Effector memory CD4-positive, alpha-beta T cell (primary cell): ENCODE results near the gene SMYD3.

Source experiments
- DNase-seq, 3 donors: peaks; one replicate each; pipeline ENCODE4 v3.0.0-alpha.2; 2020
- H3K27ac ChIP-seq: 2 replicates; pipeline ENCODE4 v1.7.0; 2013; ENCODE audit warnings: mild to moderate bottlenecking, low read length, moderate library complexity; ENCODE audit not compliant: insufficient read depth, poor library complexity, severe bottlenecking
- H3K27me3 ChIP-seq: replicated peaks from 2 replicates; pipeline ENCODE4 v1.7.0; 2013; ENCODE audit warnings: mild to moderate bottlenecking, low read length; ENCODE audit not compliant: insufficient read depth, control insufficient read depth, poor library complexity, severe bottlenecking
- H3K36me3 ChIP-seq: 2 replicates; pipeline ENCODE4 v1.7.0; 2013; ENCODE audit warnings: mild to moderate bottlenecking, low read length, moderate library complexity; ENCODE audit not compliant: control insufficient read depth, insufficient read depth
- H3K4me1 ChIP-seq: 2 replicates; pipeline ENCODE4 v1.7.0; 2013; ENCODE audit warnings: low read length, mild to moderate bottlenecking; ENCODE audit not compliant: control insufficient read depth, insufficient read depth, poor library complexity, severe bottlenecking
- H3K4me3 ChIP-seq: 2 replicates; pipeline ENCODE4 v1.7.0; 2013; ENCODE audit warnings: low read length, low read depth, mild to moderate bottlenecking; ENCODE audit not compliant: insufficient read depth, poor library complexity, severe bottlenecking
- H3K9me3 ChIP-seq: 2 replicates; pipeline ENCODE4 v1.7.0; 2013; ENCODE audit warnings: mild to moderate bottlenecking, low read length, moderate library complexity; ENCODE audit not compliant: control insufficient read depth

The SMYD3 gene

DNA sequence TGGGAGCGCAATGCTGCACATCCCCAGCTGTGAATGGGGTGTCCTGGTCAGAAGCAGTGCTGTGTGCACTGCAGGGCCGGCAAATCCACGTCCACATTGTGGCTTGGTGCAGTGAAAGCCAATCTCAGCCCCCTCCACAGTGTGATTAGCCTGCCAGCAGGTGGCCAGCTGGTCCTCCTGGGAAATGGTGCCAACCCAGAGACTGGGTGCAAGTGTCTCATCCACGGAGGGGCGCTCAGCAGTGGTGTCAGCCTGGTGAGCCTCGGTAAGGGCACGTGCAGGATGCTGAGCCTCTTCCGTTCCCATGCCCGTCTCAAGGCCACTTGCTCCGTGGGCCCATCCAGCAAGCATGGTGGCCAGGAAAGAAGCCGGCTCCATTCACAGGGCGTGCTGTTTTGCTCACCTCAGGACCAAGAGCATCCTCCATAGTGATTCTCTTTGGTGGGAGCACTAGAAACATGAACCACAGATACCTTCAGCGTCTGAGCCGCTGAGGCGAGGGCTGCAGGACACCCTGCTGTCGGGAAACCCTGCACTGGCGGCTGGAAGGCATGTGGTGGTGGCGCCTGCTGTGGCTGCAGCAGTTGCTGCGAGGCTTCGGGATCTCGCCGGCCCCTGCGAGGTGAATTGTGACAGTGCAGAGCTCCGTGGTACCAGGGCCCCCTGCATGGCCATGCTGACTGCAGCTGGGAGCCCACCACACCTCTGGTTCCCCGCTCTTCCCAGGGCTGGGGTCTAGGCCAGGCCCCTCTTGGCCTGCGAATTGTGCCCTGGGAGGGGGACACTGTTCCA, 2.0 kb upstream of the SMYD3 start:
- Histone ChIP-seq H3K27ac (no peak overlapping the region), H3K4me1 (peaks cover 7% of the 10 kb centered on the region), H3K36me3 (no peaks in the 10 kb centered on the region), H3K27me3 (no peaks in the 10 kb centered on the region), H3K4me3 (no peak overlapping the region), H3K9me3 (no peaks in the 10 kb centered on the region)
- no peak for DNase-seq

DNA sequence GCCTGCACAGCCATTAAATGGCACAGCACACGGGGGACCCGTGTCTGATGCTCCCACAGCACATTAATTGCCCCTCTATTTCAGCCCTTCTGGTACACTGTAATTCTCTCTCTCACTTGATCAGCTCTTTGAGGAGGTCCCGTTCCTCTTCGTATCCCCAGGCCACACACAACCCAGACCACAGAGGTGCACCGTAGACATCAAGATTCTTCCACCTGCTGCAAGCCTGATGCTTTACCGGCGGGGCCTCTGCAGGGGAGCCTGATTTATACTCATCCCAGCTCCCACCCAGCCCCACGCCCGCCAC, 759 bp downstream of the SMYD3 start:
- Histone ChIP-seq H3K4me3 (peak overlapping the region; percentile 67), H3K9me3 (no peaks in the 10 kb centered on the region), H3K36me3 (no peaks in the 10 kb centered on the region), H3K27me3 (no peaks in the 10 kb centered on the region), H3K27ac (peak overlapping the region; percentile 49), H3K4me1 (peaks cover 7% of the 10 kb centered on the region)
- no peak for DNase-seq

DNA sequence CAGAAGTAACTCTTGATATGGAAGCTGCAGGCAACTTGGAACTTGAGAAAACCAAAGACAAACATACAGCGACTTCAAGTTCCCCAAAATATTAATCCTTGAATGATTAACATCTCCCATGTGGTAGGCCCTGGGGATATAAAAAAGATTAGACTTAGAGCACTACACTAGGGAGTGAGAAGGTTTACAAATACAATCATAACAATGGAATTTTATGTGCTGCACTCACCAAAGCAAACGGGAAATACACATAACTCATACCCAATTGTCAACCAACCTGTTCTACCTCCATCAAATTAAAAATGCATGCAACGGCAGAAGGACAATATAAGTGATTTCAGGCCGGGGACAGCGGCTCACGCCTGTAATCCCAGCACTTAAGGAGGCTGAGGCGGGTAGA, 3.7 kb downstream of the SMYD3 start:
- Histone ChIP-seq H3K4me3 (no peak overlapping the region), H3K27me3 (no peaks in the 10 kb centered on the region), H3K36me3 (no peaks in the 10 kb centered on the region), H3K27ac (no peak overlapping the region), H3K4me1 (peaks cover 7% of the 10 kb centered on the region), H3K9me3 (no peaks in the 10 kb centered on the region)
- DNase-seq, result no peak

DNA sequence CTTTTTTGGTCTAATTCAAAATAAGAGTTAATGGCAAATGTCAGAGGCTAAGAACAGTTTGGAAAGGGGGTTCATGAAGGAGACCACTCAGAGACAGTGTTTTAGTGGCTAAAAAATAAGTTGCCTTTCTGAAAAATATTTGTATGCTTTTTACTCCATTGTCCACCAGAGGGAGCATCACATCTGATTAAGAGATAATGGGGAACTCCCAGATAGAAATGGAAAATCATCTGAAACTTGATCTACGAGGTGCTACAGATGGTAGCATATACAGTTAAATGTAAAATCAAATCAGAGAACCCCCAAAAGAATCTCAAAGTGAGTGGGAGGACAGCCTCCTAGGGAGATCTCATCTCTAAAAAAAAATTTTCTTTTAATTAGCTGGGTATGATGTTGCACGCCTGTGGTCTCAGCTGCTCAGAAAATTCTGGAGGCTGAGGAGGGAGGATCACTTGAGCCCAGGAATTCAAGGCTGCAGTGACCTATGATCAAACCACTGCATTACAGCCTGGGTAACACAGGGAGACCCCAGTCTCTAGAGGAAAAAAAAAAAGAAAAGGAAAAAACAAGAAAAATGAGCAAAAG, 9.7 kb downstream of the SMYD3 start:
- Histone ChIP-seq H3K36me3 (no peaks in the 10 kb centered on the region), H3K4me1 (no peaks in the 10 kb centered on the region), H3K4me3 (no peak overlapping the region), H3K27ac (no peak overlapping the region), H3K9me3 (no peaks in the 10 kb centered on the region), H3K27me3 (no peaks in the 10 kb centered on the region)
- no peak for DNase-seq

DNA sequence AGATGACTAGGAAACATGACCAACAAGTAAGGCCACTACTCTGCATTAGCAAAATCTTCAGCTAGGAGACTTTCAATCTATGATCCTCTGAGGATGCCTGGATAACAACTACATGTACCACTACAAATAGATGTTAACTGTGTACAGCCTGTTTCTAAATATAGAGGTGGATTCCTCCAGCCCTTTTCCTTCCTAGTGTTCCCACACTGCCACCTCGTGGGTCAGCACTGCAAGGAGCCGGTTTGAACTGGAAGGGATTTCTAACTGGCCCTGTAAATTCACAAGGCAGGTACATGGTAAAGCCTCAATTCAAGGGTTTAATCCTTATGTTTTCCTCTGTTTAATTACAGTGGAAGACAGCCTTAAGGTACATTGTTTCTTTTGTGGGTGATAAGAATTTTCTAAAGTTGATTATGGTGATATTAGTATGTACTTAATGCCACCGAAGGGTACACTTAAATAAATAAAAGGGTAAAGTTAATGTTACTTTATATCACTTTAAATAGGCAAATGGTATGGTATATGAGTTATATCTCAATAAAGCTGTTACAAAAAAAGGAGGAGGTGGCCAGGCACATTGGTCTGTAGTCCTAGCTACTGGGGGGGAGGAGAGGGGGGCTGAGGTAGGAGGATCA, 14.4 kb downstream of the SMYD3 start:
- no peaks in the 10 kb centered on the region for H3K9me3 ChIP-seq
- H3K36me3 ChIP-seq, result no peaks in the 10 kb centered on the region
- no peak for DNase-seq
- H3K4me3 ChIP-seq, result no peak overlapping the region
- no peaks in the 10 kb centered on the region for H3K27me3 ChIP-seq
- no peaks in the 10 kb centered on the region for H3K4me1 ChIP-seq
- no peak overlapping the region for H3K27ac ChIP-seq

DNA sequence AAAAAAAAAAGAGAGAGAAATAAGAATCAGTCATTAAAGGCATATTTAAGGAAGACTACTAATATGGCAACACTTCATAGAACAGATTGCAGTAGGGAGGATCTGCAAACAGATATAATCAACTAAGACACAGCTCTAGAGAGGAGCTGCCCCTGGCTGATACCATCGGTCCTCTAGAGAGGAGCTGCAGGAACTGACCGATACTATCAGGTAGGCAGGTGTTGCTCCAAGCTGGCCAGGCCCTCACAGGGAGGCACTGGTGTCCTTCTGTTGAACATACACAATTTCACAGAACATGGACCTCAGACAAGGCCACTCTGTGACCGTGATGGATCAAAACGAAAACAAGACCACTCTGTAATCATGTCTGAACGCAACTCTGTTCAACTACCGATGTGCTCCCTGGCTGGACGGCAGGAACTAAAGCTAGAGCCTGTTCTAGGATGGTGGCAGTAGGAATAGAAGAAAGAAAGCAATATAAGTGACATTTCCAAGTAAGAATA, 15.5 kb downstream of the SMYD3 start:
- H3K9me3 ChIP-seq, result no peaks in the 10 kb centered on the region
- no peak overlapping the region for H3K4me3 ChIP-seq
- DNase-seq, result no peak
- no peaks in the 10 kb centered on the region for H3K4me1 ChIP-seq
- no peak overlapping the region for H3K27ac ChIP-seq
- H3K27me3 ChIP-seq, result no peaks in the 10 kb centered on the region
- H3K36me3 ChIP-seq, result no peaks in the 10 kb centered on the region

DNA sequence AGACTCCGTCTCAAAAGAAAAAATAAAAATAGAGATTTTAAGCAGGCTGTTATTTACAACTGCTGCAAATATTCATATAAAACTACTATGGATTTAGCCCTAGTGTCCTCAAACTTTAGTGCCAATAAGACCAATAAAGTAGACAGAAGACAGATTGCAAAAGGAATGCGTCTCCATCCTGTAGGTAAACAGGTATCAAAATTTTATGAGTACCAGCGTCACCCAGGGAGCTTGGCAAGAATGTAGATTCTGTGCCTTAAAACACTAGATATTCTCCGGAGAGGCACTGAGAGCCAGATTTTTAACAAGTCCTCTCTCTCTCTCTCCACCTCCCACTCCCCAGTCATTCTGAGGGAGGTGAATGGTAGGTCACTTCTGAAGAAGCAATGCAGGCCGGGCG, 18.4 kb downstream of the SMYD3 start:
- no peak overlapping the region for H3K27ac ChIP-seq
- no peaks in the 10 kb centered on the region for H3K27me3 ChIP-seq
- no peak overlapping the region for H3K4me3 ChIP-seq
- no peaks in the 10 kb centered on the region for H3K36me3 ChIP-seq
- no peak for DNase-seq
- peaks cover 2% of the 10 kb centered on the region for H3K4me1 ChIP-seq
- H3K9me3 ChIP-seq, result no peaks in the 10 kb centered on the region

DNA sequence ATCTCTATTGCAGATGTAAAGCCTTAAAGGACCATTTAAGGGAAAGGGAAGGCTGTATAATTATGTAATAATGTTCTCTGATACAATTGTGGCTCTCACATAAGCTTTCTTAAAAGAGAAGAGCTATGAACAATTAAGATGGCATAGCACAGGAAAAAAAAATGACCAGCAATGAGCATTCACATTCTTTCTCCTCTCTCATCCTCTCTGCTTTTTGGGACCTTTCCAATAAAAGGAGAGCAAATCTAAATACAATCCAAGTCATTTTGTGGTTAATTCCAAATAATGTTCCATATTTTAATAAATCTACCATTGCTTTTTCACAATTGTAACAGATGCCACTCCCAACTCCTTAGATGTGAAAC, 23.5 kb downstream of the SMYD3 start:
- DNase-seq, result no peak
- no peak overlapping the region for H3K4me3 ChIP-seq
- no peaks in the 10 kb centered on the region for H3K27me3 ChIP-seq
- H3K36me3 ChIP-seq, result no peaks in the 10 kb centered on the region
- no peak overlapping the region for H3K27ac ChIP-seq
- H3K9me3 ChIP-seq, result no peaks in the 10 kb centered on the region
- H3K4me1 ChIP-seq, result peaks cover 2% of the 10 kb centered on the region

DNA sequence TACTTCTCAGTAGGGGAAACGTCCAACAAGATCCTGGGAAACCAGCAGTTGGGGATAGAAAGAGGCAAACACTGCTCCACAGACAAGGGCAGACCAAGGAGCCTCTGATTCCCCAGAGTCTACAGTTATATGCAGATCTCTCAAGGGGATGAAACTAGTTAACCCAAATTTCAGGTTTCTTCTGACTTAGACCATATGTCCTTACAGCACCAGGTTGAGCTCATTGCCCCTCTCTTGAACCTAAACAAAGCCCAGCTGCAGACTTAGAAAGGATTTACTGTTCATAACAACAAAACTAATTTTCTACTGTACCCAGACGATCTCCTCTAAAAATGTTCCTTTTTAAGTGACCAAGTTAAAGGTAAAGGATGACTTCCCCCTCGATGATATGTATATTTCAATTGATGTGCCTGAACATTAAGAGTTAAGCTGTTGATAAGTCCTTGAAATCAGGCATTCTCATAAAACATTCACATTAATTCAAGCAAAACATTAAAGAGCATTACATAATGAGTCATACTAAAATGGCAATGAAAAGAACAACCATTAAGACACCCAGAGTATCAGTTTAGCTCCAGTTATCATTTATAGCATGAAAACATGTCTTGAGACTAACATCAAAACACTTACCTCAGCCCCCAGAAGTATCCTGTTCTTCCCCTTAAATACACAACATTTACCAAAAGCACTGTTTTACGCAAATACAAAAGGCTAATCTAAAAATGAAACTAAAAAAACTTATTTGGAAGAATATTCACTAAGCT, 24.1 kb downstream of the SMYD3 start:
- no peaks in the 10 kb centered on the region for H3K27me3 ChIP-seq
- H3K4me1 ChIP-seq, result peaks cover 2% of the 10 kb centered on the region
- no peak overlapping the region for H3K4me3 ChIP-seq
- no peaks in the 10 kb centered on the region for H3K36me3 ChIP-seq
- no peaks in the 10 kb centered on the region for H3K9me3 ChIP-seq
- H3K27ac ChIP-seq, result no peak overlapping the region
- no peak for DNase-seq

DNA sequence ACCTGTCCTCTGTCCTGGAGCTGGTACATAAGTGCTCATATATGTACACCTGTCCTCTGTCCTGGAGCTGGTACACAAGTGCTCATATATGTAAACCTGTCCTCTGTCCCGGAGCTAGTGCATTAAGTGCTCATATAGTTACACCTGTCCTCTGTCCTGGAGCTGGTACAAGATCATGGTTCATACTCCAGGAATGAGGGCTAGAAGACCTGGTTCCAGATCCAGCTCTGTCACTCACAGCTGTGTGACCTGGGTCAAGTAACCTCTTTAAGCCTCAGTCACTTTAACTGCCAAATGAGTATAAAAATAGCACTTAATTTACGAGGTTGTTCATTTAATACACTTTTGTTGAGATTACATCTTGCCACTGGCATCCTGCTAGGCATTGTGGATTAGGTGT, 28.0 kb downstream of the SMYD3 start:
- H3K4me3 ChIP-seq, result no peak overlapping the region
- no peaks in the 10 kb centered on the region for H3K9me3 ChIP-seq
- no peaks in the 10 kb centered on the region for H3K4me1 ChIP-seq
- H3K36me3 ChIP-seq, result no peaks in the 10 kb centered on the region
- H3K27ac ChIP-seq, result no peak overlapping the region
- no peak for DNase-seq
- H3K27me3 ChIP-seq, result no peaks in the 10 kb centered on the region
